SK-N-SH (cell line): ENCODE measurements around the gene PDYN.

Experiments used
- CHD2 ChIP-seq: fragments of 150-350 bp; IDR thresholded peaks from 2 replicates; pipeline ENCODE4 v1.6.1; 2018; ENCODE audit warnings: low read length; ENCODE audit not compliant: partially characterized antibody
- EZH2phosphoT487 ChIP-seq: fragments of 200-600 bp; sonication (generic); IDR thresholded peaks from 2 replicates; pipeline ENCODE4 v1.6.1; 2017; ENCODE audit warnings: low read depth, mixed run types, mild to moderate bottlenecking, antibody characterized with exemption, moderate library complexity, borderline replicate concordance
- JUND ChIP-seq: IDR thresholded peaks from 2 replicates; pipeline ENCODE4 v1.4.0; 2012
- NFIC ChIP-seq: IDR thresholded peaks from 2 replicates; pipeline ENCODE4 v1.4.0; 2012; ENCODE audit warnings: borderline replicate concordance
- NRF1 ChIP-seq: IDR thresholded peaks from 2 replicates; pipeline ENCODE4 v1.6.1; 2012; ENCODE audit warnings: low read depth, mild to moderate bottlenecking, low read length
- REST ChIP-seq: IDR thresholded peaks from 2 replicates; pipeline ENCODE4 v1.6.1; 2012; ENCODE audit warnings: mild to moderate bottlenecking, low read depth, low read length, moderate library complexity
- RFX5 ChIP-seq: IDR thresholded peaks from 2 replicates; pipeline ENCODE4 v1.6.1; 2012; ENCODE audit warnings: mild to moderate bottlenecking, improper control_type of control experiment, low read length
- RXRA ChIP-seq: IDR thresholded peaks from 2 replicates; pipeline ENCODE4 v1.4.0; 2012; ENCODE audit warnings: low read depth, mild to moderate bottlenecking, borderline replicate concordance
- TAF1 ChIP-seq: IDR thresholded peaks from 2 replicates; pipeline ENCODE4 v1.6.1; 2012; ENCODE audit warnings: low read depth, mild to moderate bottlenecking, low read length, moderate library complexity, borderline replicate concordance
- TCF12 ChIP-seq: IDR thresholded peaks from 2 replicates; pipeline ENCODE4 v1.4.0; 2012
- USF2 ChIP-seq: fragments of 150-350 bp; IDR thresholded peaks from 2 replicates; pipeline ENCODE4 v1.6.1; 2017; ENCODE audit warnings: antibody characterized with exemption, low read length, low read depth, borderline replicate concordance
- TF ChIP-seq, protein P1 (sequence below): IDR thresholded peaks from 2 replicates; pipeline ENCODE4 v1.4.0; 2012; ENCODE audit warnings: low read depth
- TF ChIP-seq, protein P2 (sequence below): fragments of 200-600 bp; sonication (generic); IDR thresholded peaks from 2 replicates; pipeline ENCODE4 v1.6.1; 2017; ENCODE audit warnings: antibody characterized with exemption, mild to moderate bottlenecking, moderate library complexity

GRCh38 chr20:2002365-2002764, 8.5 kb upstream of the PDYN start:
- no peak for TF ChIP-seq JUND
- TF ChIP-seq TAF1, result no peak
- TF ChIP-seq, protein P1, sequence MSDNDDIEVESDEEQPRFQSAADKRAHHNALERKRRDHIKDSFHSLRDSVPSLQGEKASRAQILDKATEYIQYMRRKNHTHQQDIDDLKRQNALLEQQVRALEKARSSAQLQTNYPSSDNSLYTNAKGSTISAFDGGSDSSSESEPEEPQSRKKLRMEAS, result no peak
- TF ChIP-seq, protein P2, sequence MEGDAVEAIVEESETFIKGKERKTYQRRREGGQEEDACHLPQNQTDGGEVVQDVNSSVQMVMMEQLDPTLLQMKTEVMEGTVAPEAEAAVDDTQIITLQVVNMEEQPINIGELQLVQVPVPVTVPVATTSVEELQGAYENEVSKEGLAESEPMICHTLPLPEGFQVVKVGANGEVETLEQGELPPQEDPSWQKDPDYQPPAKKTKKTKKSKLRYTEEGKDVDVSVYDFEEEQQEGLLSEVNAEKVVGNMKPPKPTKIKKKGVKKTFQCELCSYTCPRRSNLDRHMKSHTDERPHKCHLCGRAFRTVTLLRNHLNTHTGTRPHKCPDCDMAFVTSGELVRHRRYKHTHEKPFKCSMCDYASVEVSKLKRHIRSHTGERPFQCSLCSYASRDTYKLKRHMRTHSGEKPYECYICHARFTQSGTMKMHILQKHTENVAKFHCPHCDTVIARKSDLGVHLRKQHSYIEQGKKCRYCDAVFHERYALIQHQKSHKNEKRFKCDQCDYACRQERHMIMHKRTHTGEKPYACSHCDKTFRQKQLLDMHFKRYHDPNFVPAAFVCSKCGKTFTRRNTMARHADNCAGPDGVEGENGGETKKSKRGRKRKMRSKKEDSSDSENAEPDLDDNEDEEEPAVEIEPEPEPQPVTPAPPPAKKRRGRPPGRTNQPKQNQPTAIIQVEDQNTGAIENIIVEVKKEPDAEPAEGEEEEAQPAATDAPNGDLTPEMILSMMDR, result no peak
- no peak for TF ChIP-seq NRF1
- TF ChIP-seq USF2, result no peak
- TF ChIP-seq RFX5, result no peak
- no peak for TF ChIP-seq TCF12
- TF ChIP-seq REST, result no peak
- no peak for TF ChIP-seq CHD2
- TF ChIP-seq RXRA, result no peak
- no peak for TF ChIP-seq EZH2phosphoT487
- no peak for TF ChIP-seq NFIC
